Tongue (tissue), 2 donors: Measurements from ENCODE around the gene TPO. TPM values are rescaled to one million over a fixed set of nuclear protein-coding genes. Genes with fewer than 3 reads are reported as not detected.
"Not testable (repeated sequence)": the region's sequence is repeated elsewhere in the genome, so short reads cannot be mapped to it uniquely, and the experiment has no call there.

ENCODE experiments used
- DNase-seq: peaks from one replicate; pipeline ENCODE4 v3.0.0-alpha.2; 2015
- total RNA-seq: library from RNA; depleted of rRNA; stranded (reverse); fragments of >200 nt; gene quantifications from one replicate; pipeline ENCODE4 v1.2.3, GENCODE V29; 2014

TPO gene
- total RNA-seq, 1 donor from 2014 or later: 4.4 TPM

- no peak for DNase-seq
Observed at GRCh38 chr2:1503471-1504310, 90.4 kb downstream of the TPO start.

GRCh38 chr2:1504311-1504750, 91.1 kb downstream of the TPO start:
- no peak for DNase-seq

- DNase-seq: no peak
Observed at GRCh38 chr2:1505031-1505441, 91.8 kb downstream of the TPO start.

- no peak for DNase-seq
Observed at GRCh38 chr2:1509271-1510065, 96.2 kb downstream of the TPO start.

GRCh38 chr2:1510176-1510575, 96.9 kb downstream of the TPO start:
- no peak for DNase-seq

DNA sequence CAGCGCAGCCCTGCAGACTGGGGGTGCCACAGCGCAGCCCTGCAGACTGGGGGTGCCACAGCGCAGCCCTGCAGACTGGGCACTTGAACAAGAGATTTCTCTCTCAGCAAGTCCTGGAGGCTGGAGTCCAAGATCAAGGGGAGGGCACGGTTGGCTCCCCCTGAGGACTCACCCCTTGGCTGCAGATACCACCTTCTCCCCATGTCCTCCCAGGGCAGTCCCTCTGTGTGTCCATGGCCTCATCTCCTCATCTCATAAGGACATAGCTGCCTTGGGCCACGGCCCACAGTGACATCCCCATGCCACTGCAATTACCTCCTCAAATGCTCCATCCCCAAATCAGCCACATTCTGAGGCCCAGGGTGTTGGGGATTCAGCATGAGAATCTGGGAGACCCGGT, 98.2 kb downstream of the TPO start:
- no peak for DNase-seq

GRCh38 chr2:1512321-1513289, 99.3 kb downstream of the TPO start:
- DNase-seq: no peak

- DNase-seq: no peak
Observed at GRCh38 chr2:1514391-1515072, 101.3 kb downstream of the TPO start.

DNA sequence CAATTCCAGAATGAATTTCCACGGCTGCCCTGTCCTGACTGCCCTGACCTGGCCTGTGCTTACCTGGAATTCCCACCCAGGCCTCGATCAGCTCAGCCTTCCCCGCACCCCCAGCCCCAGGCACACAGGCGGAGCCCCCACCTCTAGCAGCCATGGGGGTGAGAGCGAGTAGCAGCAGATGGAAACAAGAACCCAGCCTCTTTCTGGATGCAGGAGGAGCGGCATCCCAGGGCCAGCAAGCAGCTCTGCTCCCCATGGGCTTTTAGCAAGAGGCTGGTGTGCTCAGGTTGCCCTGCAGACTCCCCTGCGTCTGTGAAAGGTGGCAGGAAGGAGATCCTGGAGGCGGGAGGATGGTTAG, 101.8 kb downstream of the TPO start:
- no peak for DNase-seq

DNA sequence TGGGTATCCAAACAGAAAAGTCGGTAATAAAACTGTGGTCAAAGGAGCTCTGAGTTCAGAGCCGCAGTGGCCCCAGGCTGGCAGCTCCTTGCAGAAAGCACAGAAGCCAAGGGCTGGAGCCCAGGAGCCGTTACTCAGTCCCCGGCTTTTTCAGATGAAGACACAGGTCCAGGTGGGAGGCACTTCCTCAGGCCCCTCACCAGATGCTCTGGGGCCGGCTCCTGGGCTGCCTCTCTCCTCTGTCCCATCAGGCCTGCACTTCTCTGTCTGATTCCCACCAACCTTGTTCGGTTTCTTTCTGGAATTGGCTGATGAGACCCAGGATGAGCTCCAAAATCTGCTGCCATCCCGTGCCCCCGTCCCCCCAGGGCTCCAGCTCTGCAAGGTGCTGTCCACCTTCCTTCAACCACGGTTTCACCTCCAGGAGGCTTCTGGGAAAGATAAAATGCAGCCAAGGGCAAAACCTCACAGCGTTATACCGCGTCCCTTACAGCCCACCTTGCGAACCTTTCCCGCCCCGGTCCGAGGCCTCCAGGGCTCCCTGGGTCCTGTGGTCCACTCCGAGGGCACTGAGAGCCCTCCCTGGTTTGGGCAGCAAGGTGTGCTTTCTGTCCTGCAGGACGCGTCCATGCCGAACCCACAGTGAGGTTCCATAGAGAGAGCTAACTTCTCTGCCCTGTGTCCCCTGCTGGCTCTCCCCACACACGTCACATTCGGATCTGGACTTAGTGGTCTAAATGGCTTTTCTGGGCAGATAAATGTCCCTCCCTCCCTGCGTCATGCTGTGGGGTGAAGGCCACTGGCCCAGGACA, 102.9 kb downstream of the TPO start:
- DNase-seq: no peak

- DNase-seq: no peak
Observed at GRCh38 chr2:1516798-1517060, 103.5 kb downstream of the TPO start.

DNA sequence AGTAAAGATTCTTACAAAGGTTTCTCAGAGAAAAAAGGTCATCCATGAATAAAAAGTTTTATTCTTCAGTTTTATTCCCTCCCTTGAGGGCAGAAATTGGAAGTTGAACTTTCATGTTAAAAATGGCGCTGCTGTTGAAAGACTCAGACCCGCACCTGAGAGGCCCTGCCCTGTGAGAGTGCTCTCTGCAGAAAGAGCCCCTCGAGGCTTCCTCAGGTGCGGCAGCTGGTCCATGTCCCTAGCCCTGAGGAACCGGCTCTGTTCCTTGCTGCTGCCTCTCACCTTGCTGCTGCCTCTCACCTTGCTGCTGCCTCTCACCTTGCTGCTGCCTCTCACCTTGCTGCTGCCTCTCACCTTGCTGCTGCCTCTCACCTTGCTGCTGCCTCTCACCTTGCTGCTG, 104.0 kb downstream of the TPO start:
- not testable (repeated sequence) for DNase-seq

GRCh38 chr2:1517786-1518185, 104.5 kb downstream of the TPO start:
- DNase-seq: no peak

- DNase-seq: no peak
Observed at GRCh38 chr2:1518331-1518803, 105.1 kb downstream of the TPO start.

- no peak for DNase-seq
Observed at GRCh38 chr2:1518867-1519530, 105.7 kb downstream of the TPO start.

DNA sequence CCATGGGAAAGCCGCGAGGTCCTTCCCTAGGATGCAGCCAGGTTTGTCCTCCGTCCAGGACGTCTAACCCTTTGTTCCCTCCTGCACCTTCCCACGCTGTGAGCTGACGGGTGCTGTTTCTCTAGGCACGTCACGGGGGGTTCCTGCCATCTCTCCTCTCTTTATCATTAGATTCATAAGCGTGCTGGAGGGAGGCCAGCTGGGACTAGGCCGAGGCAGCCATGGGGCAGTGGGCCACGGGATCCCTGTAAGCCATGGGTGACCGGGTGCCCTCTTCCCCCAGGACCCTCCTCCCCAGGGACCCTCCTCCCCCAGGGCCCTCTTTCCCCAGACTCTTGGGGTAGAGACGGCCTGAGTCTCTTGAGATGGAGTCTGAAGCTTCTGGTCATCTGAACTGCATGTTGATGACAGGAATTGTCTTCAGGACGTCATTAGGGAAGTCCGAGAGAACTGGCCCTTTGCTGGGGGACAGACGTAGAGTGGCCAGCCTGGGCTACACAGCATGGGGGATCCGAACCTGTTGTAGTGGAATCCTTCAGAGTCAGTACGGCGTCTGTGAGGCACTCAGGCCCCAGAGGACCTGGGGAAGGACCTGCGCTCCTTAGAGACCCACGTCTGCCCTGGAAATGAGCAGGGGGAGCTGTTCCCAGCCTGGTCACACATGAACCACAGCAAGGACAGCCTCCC, 108.1 kb downstream of the TPO start:
- no peak for DNase-seq

DNA sequence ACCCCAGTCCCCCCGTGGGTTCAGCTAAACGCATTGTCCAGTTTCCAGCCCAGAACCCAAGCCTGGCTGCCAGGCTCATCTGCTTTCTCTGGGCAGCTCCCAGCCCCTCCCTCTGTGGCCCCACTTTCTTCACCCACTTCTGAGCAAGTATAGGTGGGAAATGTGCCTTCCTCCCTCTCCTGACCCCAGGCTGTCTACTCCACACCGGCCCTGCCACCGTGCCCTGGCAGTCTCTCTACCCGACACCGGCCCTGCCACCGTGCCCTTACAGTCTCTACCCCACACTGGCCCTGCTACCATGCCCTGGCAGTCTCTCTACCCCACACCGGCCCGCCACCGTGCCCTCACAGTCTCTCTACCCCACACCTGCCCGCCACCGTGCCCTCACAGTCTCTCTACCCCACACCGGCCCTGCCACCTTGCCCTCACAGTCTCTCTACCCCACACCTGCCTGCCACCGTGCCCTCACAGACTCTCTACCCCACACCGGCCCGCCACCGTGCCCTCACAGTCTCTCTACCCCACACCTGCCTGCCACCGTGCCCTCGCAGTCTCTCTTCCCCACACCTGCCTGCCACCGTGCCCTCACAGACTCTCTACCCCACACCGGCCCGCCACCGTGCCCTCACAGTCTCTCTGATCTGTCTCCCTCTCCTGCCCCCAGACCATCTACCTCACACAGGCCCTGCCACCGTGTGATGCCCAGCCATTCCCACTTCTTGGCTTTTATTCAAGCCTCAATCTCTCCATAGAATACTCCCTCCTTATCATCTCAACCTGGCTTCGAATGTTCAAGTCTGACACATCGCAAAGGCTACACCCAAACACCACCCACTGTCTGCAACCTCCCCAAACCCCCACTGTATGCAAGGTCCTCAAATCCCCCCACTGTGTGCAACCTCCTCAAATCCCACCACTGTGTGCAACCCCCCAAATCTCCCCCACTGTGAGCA, 108.9 kb downstream of the TPO start:
- DNase-seq: no peak

- DNase-seq: no peak
Observed at GRCh38 chr2:1527153-1527992, 114.1 kb downstream of the TPO start.
